CD4-positive, alpha-beta T cell (primary cell): ENCODE data around the gene RIOX2. TPM values are rescaled to one million over a fixed set of nuclear protein-coding genes. Genes with fewer than 3 reads are reported as not detected.

Source experiments
- ATAC-seq: fragments of 200-7000 bp; cut with Tn5 transposase; one replicate; pipeline ENCODE4 v1.10.0; 2022; ENCODE audit warnings: mild to moderate bottlenecking; ENCODE audit not compliant: poor library complexity
- CTCF ChIA-PET: fragments of 350-600 bp; sonication (Branson Sonifier 250); formaldehyde crosslinking; loops from one replicate; lab custom pipeline; 2021; ENCODE audit warnings: antibody characterized with exemption, inconsistent platforms; lab: Charles Lee
- POLR2A ChIA-PET: fragments of 350-600 bp; sonication (Branson Sonifier 250); formaldehyde crosslinking; loops from one replicate; lab custom pipeline; 2021; ENCODE audit warnings: antibody characterized with exemption, inconsistent platforms; lab: Charles Lee
- DNase-seq, 14 experiments: peaks; one replicate each; pipeline ENCODE4 v3.0.0-alpha.2; 2013 to 2020; ENCODE audit warnings: mixed read lengths in 2 of 14
- H3K27ac ChIP-seq, 2 donors: one replicate each; pipeline versions ENCODE4 v1.5.1 to v1.7.0; 2013; ENCODE audit warnings: low read length in 2 of 2, low read depth in 1 of 2, mild to moderate bottlenecking in 1 of 2
- H3K27me3 ChIP-seq, 2 experiments: 1 replicate in 1 of 2; 2 replicates in 1 of 2; pipeline versions ENCODE4 v1.6.1 to v1.7.0; 2013; ENCODE audit warnings: low read length in 2 of 2, control low read depth in 1 of 2, mild to moderate bottlenecking in 1 of 2, moderate library complexity in 1 of 2; ENCODE audit not compliant: insufficient read depth in 2 of 2, control insufficient read depth in 1 of 2
- H3K36me3 ChIP-seq: one replicate; pipeline ENCODE4 v1.6.1; 2013; ENCODE audit warnings: low read length, control low read depth; ENCODE audit not compliant: insufficient read depth
- H3K4me1 ChIP-seq: one replicate; pipeline ENCODE4 v1.6.1; 2013; ENCODE audit warnings: low read length, control low read depth; ENCODE audit not compliant: insufficient read depth
- H3K4me3 ChIP-seq: one replicate; pipeline ENCODE4 v1.5.1; 2013; ENCODE audit warnings: mild to moderate bottlenecking, low read length, moderate library complexity
- H3K9me3 ChIP-seq, 2 experiments: 1 replicate in 1 of 2; 2 replicates in 1 of 2; pipeline versions ENCODE4 v1.6.1 to v1.7.0; 2013; ENCODE audit warnings: low read length in 2 of 2, mild to moderate bottlenecking in 2 of 2, control low read depth in 1 of 2, moderate library complexity in 1 of 2; ENCODE audit not compliant: control insufficient read depth in 1 of 2, insufficient read depth in 1 of 2
- H3K27ac Mint-ChIP-seq: one replicate; pipeline ENCODE4 v1.8.0; 2020; ENCODE audit warnings: mixed read lengths
- H3K27me3 Mint-ChIP-seq: one replicate; pipeline ENCODE4 v1.8.0; 2021; ENCODE audit warnings: mixed read lengths
- H3K36me3 Mint-ChIP-seq: one replicate; pipeline ENCODE4 v1.8.0; 2021; ENCODE audit warnings: low read depth, mixed read lengths
- H3K4me1 Mint-ChIP-seq: one replicate; pipeline ENCODE4 v1.8.0; 2021; ENCODE audit warnings: low read depth, mixed read lengths
- H3K4me3 Mint-ChIP-seq: one replicate; pipeline ENCODE4 v1.8.0; 2020; ENCODE audit warnings: mild to moderate bottlenecking, mixed read lengths
- H3K9me3 Mint-ChIP-seq: one replicate; pipeline ENCODE4 v1.8.0; 2020; ENCODE audit warnings: mixed read lengths
- CTCF ChIP-seq: fragments of 200-600 bp; IDR thresholded peaks from one replicate; pipeline ENCODE4 v1.8.0; 2022; ENCODE audit warnings: antibody characterized with exemption, mild to moderate bottlenecking
- intact Hi-C, 2 experiments: fragments of 100-400 bp; cut with DNase I in 1 of 2; cut with micrococcal nuclease in 1 of 2; formaldehyde crosslinking; loops; one replicate each; pipeline versions ENCODE4 v1.15.1 to v1.9.0; 2023 to 2025; cut with DNase I, micrococcal nuclease
- total RNA-seq, 174 experiments: library from RNA in 2 of 174; stranded (reverse) in 2 of 174; gene quantifications; one replicate each; pipeline ENCODE4 v1.2.3 and lab custom pipeline; 2021 to 2026

RIOX2 gene
- total RNA-seq, 2 experiments from 2014 or later = 13.1 to 13.5 TPM

GRCh38 chr3:97969541-97969940, 2.7 kb downstream of the RIOX2 start:
- peaks cover 88% of the 10 kb centered on the region for H3K4me1 Mint-ChIP-seq
- ATAC-seq (no peak), DNase-seq (no peak)
- Histone ChIP-seq H3K36me3 (peaks cover 31% of the 10 kb centered on the region), H3K4me1 (peaks cover 37% of the 10 kb centered on the region), H3K9me3 (no peaks in the 10 kb centered on the region), H3K27ac (no peak overlapping the region), H3K27me3 (no peaks in the 10 kb centered on the region), H3K4me3 (no peak overlapping the region)
- CTCF ChIA-PET = no interaction called here
- POLR2A ChIA-PET = interaction anchor here (0.5 kb wide), 1 partner anchor 176 kb away, joined by 4 read pairs; no protein-coding TSS in a partner anchor
- TF ChIP-seq CTCF = no peak
- H3K27ac Mint-ChIP-seq = no peak overlapping the region
- intact Hi-C loops = no loop called here
- no peaks in the 10 kb centered on the region for H3K9me3 Mint-ChIP-seq
- H3K4me3 Mint-ChIP-seq = no peak overlapping the region
- peaks cover 41% of the 10 kb centered on the region for H3K36me3 Mint-ChIP-seq
- no peaks in the 10 kb centered on the region for H3K27me3 Mint-ChIP-seq

DNA sequence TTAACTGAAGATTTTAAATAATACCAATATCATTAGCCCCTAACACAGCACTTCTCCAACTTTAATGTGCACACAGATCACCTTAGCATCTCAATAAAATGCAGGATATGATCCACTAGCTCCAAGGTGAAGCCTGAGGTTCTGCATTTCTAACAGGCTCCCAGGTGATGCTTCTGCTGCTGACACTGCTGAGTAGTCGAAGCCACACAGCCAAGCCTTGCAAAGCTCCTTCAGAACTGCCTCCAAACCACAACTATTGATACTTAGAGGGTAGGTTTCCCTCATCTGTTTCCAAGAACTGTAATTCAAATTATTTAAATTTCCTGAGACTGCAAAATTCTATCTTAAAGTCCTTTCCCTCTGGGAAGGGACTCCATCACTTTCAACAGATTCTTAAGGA, 3.9 kb downstream of the RIOX2 start:
- Histone ChIP-seq H3K27ac (no peak overlapping the region), H3K4me3 (no peak overlapping the region), H3K4me1 (peaks cover 43% of the 10 kb centered on the region), H3K9me3 (no peaks in the 10 kb centered on the region), H3K36me3 (peaks cover 39% of the 10 kb centered on the region), H3K27me3 (no peaks in the 10 kb centered on the region)
- H3K36me3 Mint-ChIP-seq = peaks cover 50% of the 10 kb centered on the region
- CTCF ChIA-PET = interaction anchor here (1.3 to 1.4 kb wide), 2 partner anchors 36 to 169 kb away, joined by 3 to 4 read pairs; no protein-coding TSS in a partner anchor
- no peak overlapping the region for H3K27ac Mint-ChIP-seq
- H3K4me1 Mint-ChIP-seq = peaks cover 92% of the 10 kb centered on the region
- peak overlapping the region; percentile 16 for H3K4me3 Mint-ChIP-seq
- no peaks in the 10 kb centered on the region for H3K27me3 Mint-ChIP-seq
- no peaks in the 10 kb centered on the region for H3K9me3 Mint-ChIP-seq
- ATAC-seq (no peak), DNase-seq (no peak)
- intact Hi-C loops = no loop called here
- TF ChIP-seq CTCF = no peak
- POLR2A ChIA-PET = no interaction called here

DNA sequence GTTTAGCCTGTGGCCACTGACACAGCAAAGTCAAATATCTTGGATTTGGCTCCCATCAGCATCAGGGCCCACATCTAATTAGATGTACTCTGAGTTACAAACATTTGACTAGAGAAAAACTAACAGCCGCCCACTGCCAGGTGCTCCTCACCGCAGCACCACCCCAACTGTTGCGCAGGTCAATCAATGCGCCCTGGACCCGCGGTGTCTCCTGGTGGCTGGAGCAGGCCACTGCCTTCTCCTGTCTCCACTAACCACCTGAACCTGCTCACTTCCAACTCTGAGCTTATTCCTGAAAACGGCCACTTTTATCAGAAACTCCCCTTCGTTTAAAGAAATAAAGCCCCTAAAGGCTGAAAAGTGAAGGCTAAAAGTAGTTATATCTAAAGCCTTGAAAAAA, 4.3 kb downstream of the RIOX2 start:
- Histone ChIP-seq H3K9me3 (no peaks in the 10 kb centered on the region), H3K27me3 (no peaks in the 10 kb centered on the region), H3K4me3 (no peak overlapping the region), H3K27ac (no peak overlapping the region), H3K36me3 (peaks cover 43% of the 10 kb centered on the region), H3K4me1 (peaks cover 44% of the 10 kb centered on the region)
- Mint-ChIP-seq H3K27ac (no peak overlapping the region), H3K36me3 (peaks cover 51% of the 10 kb centered on the region), H3K9me3 (no peaks in the 10 kb centered on the region), H3K4me1 (peaks cover 90% of the 10 kb centered on the region), H3K4me3 (no peak overlapping the region), H3K27me3 (no peaks in the 10 kb centered on the region)
- POLR2A ChIA-PET = no interaction called here
- DNase-seq (no peak), ATAC-seq (no peak)
- CTCF ChIA-PET = interaction anchor here (1.3 to 1.4 kb wide), 2 partner anchors 36 to 168 kb away, joined by 3 to 4 read pairs; no protein-coding TSS in a partner anchor
- intact Hi-C loops = no loop called here
- TF ChIP-seq CTCF = no peak
